HK-2 (cell line): Measurements from ENCODE around the gene RASGRP3.

Experiments used
- DNase-seq: peaks from one replicate; pipeline ENCODE4 v3.0.0-alpha.2; 2018; ENCODE audit not compliant: unreplicated experiment

RASGRP3 gene

GRCh38 chr2:33525666-33526065, 49.2 kb downstream of the RASGRP3 start:
- DNase-seq: no peak

- DNase-seq: no peak
These were observed 49.7 kb downstream of the RASGRP3 start for GRCh38 chr2:33526132-33526531.

- no peak for DNase-seq
These were observed 50.5 kb downstream of the RASGRP3 start for GRCh38 chr2:33526921-33527320.

- DNase-seq: no peak
These were observed 52.0 kb downstream of the RASGRP3 start for GRCh38 chr2:33528441-33528950.

- DNase-seq: peak; percentile 27
These were observed 53.5 kb downstream of the RASGRP3 start for GRCh38 chr2:33529771-33530481.

- no peak for DNase-seq
These were observed 54.5 kb downstream of the RASGRP3 start for GRCh38 chr2:33530690-33531548.

- no peak for DNase-seq
These were observed 55.2 kb downstream of the RASGRP3 start for GRCh38 chr2:33531549-33532059.

- DNase-seq: no peak
These were observed 55.7 kb downstream of the RASGRP3 start for GRCh38 chr2:33532146-33532545.

- no peak for DNase-seq
These were observed 56.5 kb downstream of the RASGRP3 start for GRCh38 chr2:33532966-33533365.

GRCh38 chr2:33535421-33535820, 59.0 kb downstream of the RASGRP3 start:
- DNase-seq: no peak

GRCh38 chr2:33541243-33541642, 64.8 kb downstream of the RASGRP3 start:
- DNase-seq: no peak

GRCh38 chr2:33550206-33550605, 73.8 kb downstream of the RASGRP3 start:
- no peak for DNase-seq

GRCh38 chr2:33552758-33553461, 76.5 kb downstream of the RASGRP3 start:
- peak; percentile 2 for DNase-seq

- DNase-seq: no peak
These were observed 79.2 kb downstream of the RASGRP3 start for GRCh38 chr2:33555681-33556080.

GRCh38 chr2:33559328-33559727, 82.9 kb downstream of the RASGRP3 start:
- DNase-seq: no peak

- no peak for DNase-seq
These were observed 83.6 kb downstream of the RASGRP3 start for GRCh38 chr2:33560017-33560416.

- DNase-seq: no peak
These were observed 85.4 kb downstream of the RASGRP3 start for GRCh38 chr2:33561872-33562271.

- no peak for DNase-seq
These were observed 94.2 kb downstream of the RASGRP3 start for GRCh38 chr2:33570681-33571080.

GRCh38 chr2:33573657-33574056, 97.2 kb downstream of the RASGRP3 start:
- DNase-seq: no peak

GRCh38 chr2:33577084-33577483, 100.6 kb downstream of the RASGRP3 start:
- DNase-seq: no peak

- DNase-seq: no peak
These were observed 101.2 kb downstream of the RASGRP3 start for GRCh38 chr2:33577668-33578067.

- DNase-seq: no peak
These were observed 102.8 kb downstream of the RASGRP3 start for GRCh38 chr2:33579227-33579626.
